Lung (tissue), 12 donors: Measurements from ENCODE around the gene GLYATL3. TPM values are rescaled to one million over a fixed set of nuclear protein-coding genes. Genes with fewer than 3 reads are reported as not detected.

ENCODE experiments used
- ATAC-seq: fragments of 200-7000 bp; cut with Tn5 transposase; one replicate; pipeline ENCODE4 v1.9.1; 2020; ENCODE audit warnings: moderate number of reproducible peaks; ENCODE audit not compliant: insufficient read depth, low FRiP score
- DNase-seq, 3 donors: peaks; one replicate each; pipeline ENCODE4 v3.0.0-alpha.2; 2013 to 2017
- H3K27ac ChIP-seq, 2 donors: one replicate each; pipeline ENCODE4 v1.5.1; 2013; ENCODE audit warnings: mild to moderate bottlenecking in 2 of 2, moderate library complexity in 2 of 2, control low read depth in 1 of 2, inconsistent platforms in 1 of 2, low read depth in 1 of 2, low read length in 1 of 2
- H3K27me3 ChIP-seq, 3 donors: one replicate each; pipeline ENCODE4 v1.5.1; 2013; ENCODE audit warnings: low read length in 2 of 3; ENCODE audit not compliant: control insufficient read depth in 3 of 3, insufficient read depth in 3 of 3
- H3K36me3 ChIP-seq, 4 donors: one replicate each; pipeline ENCODE4 v1.5.1; 2013; ENCODE audit warnings: low read length in 4 of 4, mild to moderate bottlenecking in 1 of 4, moderate library complexity in 1 of 4; ENCODE audit not compliant: control insufficient read depth in 4 of 4, insufficient read depth in 4 of 4
- H3K4me1 ChIP-seq, 5 donors: one replicate each; pipeline ENCODE4 v1.5.1; 2013; ENCODE audit warnings: low read length in 5 of 5, mild to moderate bottlenecking in 2 of 5, moderate library complexity in 1 of 5; ENCODE audit not compliant: control insufficient read depth in 5 of 5, insufficient read depth in 5 of 5
- H3K4me3 ChIP-seq: one replicate; pipeline ENCODE4 v1.5.1; 2013; ENCODE audit warnings: mild to moderate bottlenecking, control low read depth, moderate library complexity
- H3K9ac ChIP-seq, 2 donors: one replicate each; pipeline ENCODE4 v1.5.1; 2013; ENCODE audit warnings: low read length in 2 of 2, control low read depth in 1 of 2; ENCODE audit not compliant: insufficient read depth in 1 of 2
- H3K9me3 ChIP-seq, 4 donors: one replicate each; pipeline ENCODE4 v1.5.1; 2013; ENCODE audit warnings: low read length in 3 of 4, mild to moderate bottlenecking in 1 of 4, moderate library complexity in 1 of 4; ENCODE audit not compliant: control insufficient read depth in 4 of 4, insufficient read depth in 3 of 4
- CTCF ChIP-seq: IDR thresholded peaks from 2 replicates; pipeline ENCODE4 v1.5.1; 2012; ENCODE audit warnings: mild to moderate bottlenecking; ENCODE audit errors: control extremely low read depth, extremely low read depth
- WGBS, 2 donors: extraction: QIAGEN DNeasy Blood & Tissue Kit; methylation state at CpG; one replicate each; pipeline ENCODE4 v1.1.7; 2013; 5-methylcytosine and 5-hydroxymethylcytosine counted together
- polyA plus RNA-seq, 2 donors: library from polyadenylated mRNA; stranded (reverse); fragments of 200-250 nt; gene quantifications; one replicate each; pipeline ENCODE4 v1.2.1, GENCODE V29; 2013
- total RNA-seq, 2 donors: library from RNA; depleted of rRNA in 1 of 2; stranded (reverse); fragments of >200 nt in 1 of 2; gene quantifications; one replicate each; pipeline ENCODE4 v1.2.1, GENCODE V29; 2014 to 2021
- donor health status: control.
- donor health status: control.
- donor health status: Bipolar disorder and iron deficiency.
- donor health status: healthy.
- donor health status: DM: yes; HTN: yes; CAD: no.

Gene GLYATL3
- total and polyA plus RNA-seq, 4 donors, result not detected

GRCh38 chr6:49553384-49553783 is 53.7 kb downstream of the GLYATL3 start:
- DNase-seq (no peak), ATAC-seq (no peak)
- 53 to 68% methylated on average over 1 of the region's 1 CpG for WGBS, 2 donors
- H3K36me3 ChIP-seq, result no peaks in the 10 kb centered on the region
- no peaks in the 10 kb centered on the region for H3K9me3 ChIP-seq
- no peak overlapping the region for H3K9ac ChIP-seq
- TF ChIP-seq CTCF, result no peak
- H3K27me3 ChIP-seq, result peaks cover 0 to 19% (median 15%) of the 10 kb centered on the region in 3 donors
- peaks cover 3 to 19% (median 5%) of the 10 kb centered on the region in 5 donors for H3K4me1 ChIP-seq
- no peak overlapping the region for H3K4me3 ChIP-seq
- H3K27ac ChIP-seq, result no peak overlapping the region

GRCh38 chr6:49555951-49556350 is 56.2 kb downstream of the GLYATL3 start:
- Histone ChIP-seq H3K36me3 (no peaks in the 10 kb centered on the region), H3K27me3 (peaks cover 0 to 12% (median 5%) of the 10 kb centered on the region in 3 donors), H3K9ac (no peak overlapping the region), H3K27ac (no peak overlapping the region), H3K4me1 (peaks cover 1 to 10% (median 3%) of the 10 kb centered on the region in 5 donors), H3K9me3 (no peaks in the 10 kb centered on the region), H3K4me3 (no peak overlapping the region)
- 71 to 74% methylated on average over 4 of the region's 4 CpGs for WGBS, 2 donors
- ATAC-seq (no peak), DNase-seq (no peak)
- no peak for TF ChIP-seq CTCF

GRCh38 chr6:49556429-49556837 is 56.7 kb downstream of the GLYATL3 start:
- peak; percentile 46 to 78 (median 52) for DNase-seq
- ATAC-seq, result peak; percentile 86
- Histone ChIP-seq H3K27me3 (peaks cover 0 to 8% (median 0%) of the 10 kb centered on the region in 3 donors), H3K27ac (no peak overlapping the region), H3K9ac (no peak overlapping the region), H3K4me3 (no peak overlapping the region), H3K9me3 (no peaks in the 10 kb centered on the region), H3K36me3 (no peaks in the 10 kb centered on the region), H3K4me1 (peaks cover 0 to 5% (median 3%) of the 10 kb centered on the region in 5 donors)
- no peak for TF ChIP-seq CTCF

GRCh38 chr6:49557177-49557576 is 57.5 kb downstream of the GLYATL3 start:
- no peak for TF ChIP-seq CTCF
- ATAC-seq (no peak), DNase-seq (no peak)

More at GRCh38 chr6:49557177-49557576, 57.5 kb downstream of the GLYATL3 start:
- H3K27ac ChIP-seq, result no peak overlapping the region
- no peaks in the 10 kb centered on the region for H3K36me3 ChIP-seq
- no peak overlapping the region for H3K9ac ChIP-seq
- no peaks in the 10 kb centered on the region for H3K9me3 ChIP-seq
- no peak overlapping the region for H3K4me3 ChIP-seq
- H3K4me1 ChIP-seq, result peaks cover 0 to 5% (median 0%) of the 10 kb centered on the region in 5 donors
- peaks cover 0 to 3% (median 0%) of the 10 kb centered on the region in 3 donors for H3K27me3 ChIP-seq
- 71 to 84% methylated on average over 3 of the region's 3 CpGs for whole genome bisulfite sequencing, 2 donors
